Activated gamma-delta T cell treated with anti-CD3 and anti-CD28 coated beads, Interleukin-2, amount 50 U/mL, for 16 hours (primary cell): ENCODE data around the gene SGF29.
"Not testable (repeated sequence)": the region's sequence is repeated elsewhere in the genome, so short reads cannot be mapped to it uniquely, and the experiment has no call there.

ENCODE experiments used
- DNase-seq: peaks from one replicate; pipeline ENCODE4 v3.0.0-alpha.2; 2020; ENCODE audit warnings: low read depth

SGF29 gene

GRCh38 chr16:28612359-28613280 lies 58.9 kb downstream of the SGF29 start:
- DNase-seq = not testable (repeated sequence)

GRCh38 chr16:28613912-28614311 lies 60.2 kb downstream of the SGF29 start:
- not testable (repeated sequence) for DNase-seq

- DNase-seq = not testable (repeated sequence)
Observed at GRCh38 chr16:28614561-28614960, 60.8 kb downstream of the SGF29 start.

GRCh38 chr16:28615486-28616223 lies 61.9 kb downstream of the SGF29 start:
- not testable (repeated sequence) for DNase-seq

GRCh38 chr16:28616224-28616577 lies 62.5 kb downstream of the SGF29 start:
- not testable (repeated sequence) for DNase-seq

- no peak for DNase-seq
Observed at GRCh38 chr16:28616636-28617035, 62.9 kb downstream of the SGF29 start.

- DNase-seq = no peak
Observed at GRCh38 chr16:28617874-28618273, 64.2 kb downstream of the SGF29 start.

- DNase-seq = not testable (repeated sequence)
Observed at GRCh38 chr16:28620316-28620715, 66.6 kb downstream of the SGF29 start.

- DNase-seq = no peak
Observed at GRCh38 chr16:28621481-28622155, 67.9 kb downstream of the SGF29 start.

GRCh38 chr16:28622532-28623171 lies 68.9 kb downstream of the SGF29 start:
- DNase-seq = not testable (repeated sequence)

- DNase-seq = peak; percentile 44
Observed at GRCh38 chr16:28623172-28623711, 69.5 kb downstream of the SGF29 start.

GRCh38 chr16:28630905-28631304 lies 77.2 kb downstream of the SGF29 start:
- not testable (repeated sequence) for DNase-seq

GRCh38 chr16:28636093-28636823 lies 82.5 kb downstream of the SGF29 start:
- not testable (repeated sequence) for DNase-seq

GRCh38 chr16:28637765-28638164 lies 84.0 kb downstream of the SGF29 start, which contains the start of gene NPIPB8:
Gene NPIPB8, plus strand, starts transcription at chr16:28638065. Its CDS starts 296 bp downstream, at chr16:28638361.
- DNase-seq = not testable (repeated sequence)

GRCh38 chr16:28638359-28638758 lies 84.6 kb downstream of the SGF29 start:
- DNase-seq = not testable (repeated sequence)

GRCh38 chr16:28639959-28640358 lies 86.2 kb downstream of the SGF29 start:
- not testable (repeated sequence) for DNase-seq
